IMR-90 (cell line): ENCODE data around the gene PTGR1. TPM values are rescaled to one million over a fixed set of nuclear protein-coding genes. Genes with fewer than 3 reads are reported as not detected.

Source experiments
- ATAC-seq: fragments of 200-7000 bp; cut with Tn5 transposase; 2 replicates; pipeline ENCODE4 v1.9.1; 2020; ENCODE audit warnings: low read depth, mild to moderate bottlenecking, moderate library complexity
- BruUV-seq: library from RNA; stranded (reverse); fragments of 400-500 nt; replicated peaks from 2 replicates; lab custom pipeline; 2021; lab: Mats Ljungman, UMichigan
- CTCF ChIA-PET: fragments of 300-600 bp; formaldehyde crosslinking; extraction: SDS; loops from one replicate; lab custom pipeline; 2021; ENCODE audit warnings: antibody characterized with exemption; lab: Yijun Ruan, JAX
- POLR2A ChIA-PET: fragments of 300-600 bp; sonication (Branson Sonifier 250); formaldehyde crosslinking; loops from one replicate; lab custom pipeline; 2022; ENCODE audit warnings: antibody characterized with exemption; ENCODE audit not compliant: unreplicated experiment; lab: Charles Lee
- DNase-seq: peaks from one replicate; pipeline ENCODE4 v3.0.0; 2013
- H2AFZ ChIP-seq: replicated peaks from 2 replicates; pipeline ENCODE3; 2013; ENCODE audit warnings: low read length, mild to moderate bottlenecking; ENCODE audit not compliant: poor library complexity
- H2AK5ac ChIP-seq: 2 replicates; pipeline ENCODE4 v1.6.1; 2013; ENCODE audit warnings: low read depth, low read length, inconsistent platforms
- H2AK9ac ChIP-seq: replicated peaks from 2 replicates; pipeline ENCODE3; 2013; ENCODE audit warnings: mild to moderate bottlenecking, low read depth, low read length, moderate library complexity; ENCODE audit not compliant: poor library complexity
- H2BK120ac ChIP-seq: 2 replicates; pipeline ENCODE4 v1.6.1; 2013; ENCODE audit warnings: low read depth, low read length, inconsistent platforms
- H2BK15ac ChIP-seq: 3 replicates; pipeline ENCODE4 v1.6.1; 2013; ENCODE audit warnings: low read depth, low read length, inconsistent platforms
- H2BK20ac ChIP-seq: 2 replicates; pipeline ENCODE4 v1.6.1; 2013; ENCODE audit warnings: low read depth, mild to moderate bottlenecking, inconsistent platforms, low read length, moderate library complexity
- H2BK5ac ChIP-seq: 2 replicates; pipeline ENCODE4 v1.6.1; 2013; ENCODE audit warnings: mild to moderate bottlenecking, low read depth, low read length, inconsistent platforms; ENCODE audit not compliant: poor library complexity, severe bottlenecking
- H3K14ac ChIP-seq: replicated peaks from 2 replicates; pipeline ENCODE4 v1.6.1; 2013; ENCODE audit warnings: low read depth, low read length, inconsistent platforms
- H3K18ac ChIP-seq: 2 replicates; pipeline ENCODE4 v1.6.1; 2013; ENCODE audit warnings: low read depth, low read length, control low read depth
- H3K23ac ChIP-seq: 2 replicates; pipeline ENCODE4 v1.6.1; 2013; ENCODE audit warnings: low read depth, low read length, inconsistent platforms
- H3K27ac ChIP-seq: 2 replicates; pipeline ENCODE4 v1.5.1; 2013; ENCODE audit warnings: mild to moderate bottlenecking, control low read depth, low read length; ENCODE audit not compliant: insufficient read depth
- H3K27me3 ChIP-seq: 2 replicates; pipeline ENCODE4 v1.6.1; 2013; ENCODE audit warnings: low read length; ENCODE audit not compliant: control insufficient read depth, insufficient read depth
- H3K36me3 ChIP-seq: 2 replicates; pipeline ENCODE4 v1.6.1; 2013; ENCODE audit warnings: low read length, mixed read lengths; ENCODE audit not compliant: control insufficient read depth, insufficient read depth
- H3K4ac ChIP-seq: 2 replicates; pipeline ENCODE4 v1.6.1; 2013; ENCODE audit warnings: low read depth, low read length, inconsistent platforms
- H3K4me1 ChIP-seq: 2 replicates; pipeline ENCODE4 v1.6.1; 2013; ENCODE audit warnings: low read length, mixed read lengths; ENCODE audit not compliant: control insufficient read depth, insufficient read depth
- H3K4me2 ChIP-seq: 2 replicates; pipeline ENCODE4 v1.6.1; 2013; ENCODE audit warnings: low read depth, mild to moderate bottlenecking, control low read depth, low read length, moderate library complexity
- H3K4me3 ChIP-seq: 2 replicates; pipeline ENCODE4 v1.5.1; 2013; ENCODE audit warnings: low read depth, mild to moderate bottlenecking, control low read depth, low read length, moderate library complexity; ENCODE audit not compliant: insufficient read depth
- H3K56ac ChIP-seq: 2 replicates; pipeline ENCODE4 v1.6.1; 2013; ENCODE audit warnings: low read length, inconsistent platforms; ENCODE audit not compliant: insufficient read depth; ENCODE audit errors: extremely low read depth
- H3K79me1 ChIP-seq, 2 experiments: 2 replicates each; pipeline ENCODE4 v1.6.1; 2013; ENCODE audit warnings: low read length in 2 of 2, inconsistent platforms in 1 of 2, low read depth in 1 of 2
- H3K9ac ChIP-seq: 2 replicates; pipeline ENCODE4 v1.6.1; 2013; ENCODE audit warnings: low read depth, low read length, control low read depth
- H3K9me1 ChIP-seq: 2 replicates; pipeline ENCODE4 v1.6.1; 2013; ENCODE audit warnings: low read length, inconsistent platforms; ENCODE audit not compliant: insufficient read depth
- H3K9me3 ChIP-seq: 2 replicates; pipeline ENCODE4 v1.6.1; 2013; ENCODE audit warnings: low read length; ENCODE audit not compliant: control insufficient read depth, insufficient read depth
- H4K20me1 ChIP-seq: 2 replicates; pipeline ENCODE4 v1.6.1; 2013; ENCODE audit warnings: low read length, inconsistent platforms; ENCODE audit not compliant: insufficient read depth
- H4K5ac ChIP-seq: 2 replicates; pipeline ENCODE4 v1.6.1; 2013; ENCODE audit warnings: mild to moderate bottlenecking, low read depth, low read length, control low read depth
- H4K8ac ChIP-seq, 2 experiments: 2 replicates each; pipeline ENCODE4 v1.6.1; 2013; ENCODE audit warnings: low read depth in 2 of 2, low read length in 2 of 2, control low read depth in 1 of 2, inconsistent platforms in 1 of 2
- H4K91ac ChIP-seq: 2 replicates; pipeline ENCODE4 v1.6.1; 2013; ENCODE audit warnings: low read depth, low read length, inconsistent platforms; ENCODE audit not compliant: insufficient read depth
- CEBPB ChIP-seq: IDR thresholded peaks from 2 replicates; pipeline ENCODE4 v1.6.1; 2012; ENCODE audit warnings: low read depth, low read length, improper control_type of control experiment
- CHD1 ChIP-seq: IDR thresholded peaks from 2 replicates; pipeline ENCODE4 v1.6.1; 2012; ENCODE audit warnings: low read depth, low read length, improper control_type of control experiment
- MXI1 ChIP-seq: IDR thresholded peaks from 2 replicates; pipeline ENCODE4 v1.6.1; 2012; ENCODE audit warnings: low read depth, mild to moderate bottlenecking, low read length, moderate library complexity, borderline replicate concordance
- NFE2L2 ChIP-seq: fragments of 150-350 bp; IDR thresholded peaks from 2 replicates; pipeline ENCODE4 v1.6.1; 2016; ENCODE audit warnings: low read depth, mild to moderate bottlenecking, low read length
- RAD21 ChIP-seq: IDR thresholded peaks from 2 replicates; pipeline ENCODE4 v1.6.1; 2012; ENCODE audit warnings: low read length, improper control_type of control experiment
- RFX5 ChIP-seq: IDR thresholded peaks from 2 replicates; pipeline ENCODE4 v1.8.0; 2012; ENCODE audit warnings: low read depth, mild to moderate bottlenecking, low read length, moderate library complexity
- SMC3 ChIP-seq: fragments of 150-350 bp; IDR thresholded peaks from 2 replicates; pipeline ENCODE4 v1.6.1; 2016; ENCODE audit warnings: low read depth, mild to moderate bottlenecking, antibody characterized with exemption, low read length, moderate library complexity
- WGBS, 2 experiments: methylation state at CpG; one replicate each; pipeline versions ENCODE4 v1.1.5 to v1.1.7; 2013; ENCODE audit warnings: missing lambda C conversion rate in 2 of 2; ENCODE audit not compliant: insufficient read length in 1 of 2; ENCODE audit errors: extremely low coverage in 2 of 2; 5-methylcytosine and 5-hydroxymethylcytosine counted together
- dilution Hi-C: fragments of 300-500 bp; cut with HindIII; formaldehyde crosslinking; loops from one replicate; pipeline ENCODE4 v1.14.3; 2018; ENCODE audit warnings: low sequenced_read_pairs; ENCODE audit not compliant: unreplicated experiment
- in situ Hi-C: fragments of 300-500 bp; cut with MboI; formaldehyde crosslinking; loops from 3 replicates; pipeline ENCODE4 v1.14.3; 2019; ENCODE audit warnings: low sequenced_read_pairs, inconsistent platforms, mixed read lengths
- intact Hi-C: fragments of 100-400 bp; cut with micrococcal nuclease; formaldehyde crosslinking; loops from 2 replicates; pipeline ENCODE4 v1.10.0; 2022
- polyA plus RNA-seq, 3 experiments: library from polyadenylated mRNA; depleted of rRNA; stranded (reverse); fragments of >200 nt; gene quantifications; 2 replicates each; pipeline ENCODE4 v1.2.3, GENCODE V29; 2012; ENCODE audit warnings: low replicate concordance in 1 of 3
- total RNA-seq: library from RNA; depleted of rRNA; stranded (reverse); fragments of >200 nt; gene quantifications from 2 replicates; pipeline ENCODE4 v1.2.3, GENCODE V29; 2012
- TF ChIP-seq, protein P1 (sequence below): fragments of 150-350 bp; IDR thresholded peaks from 2 replicates; pipeline ENCODE4 v1.6.1; 2017; ENCODE audit warnings: mild to moderate bottlenecking, antibody characterized with exemption, low read length, low read depth
- TF ChIP-seq, protein P2 (sequence below): conservative IDR thresholded peaks from 2 replicates; pipeline ENCODE4 v1.5.1; 2012; ENCODE audit warnings: mild to moderate bottlenecking, low read depth, low read length, improper control_type of control experiment

The PTGR1 gene
- total and polyA plus RNA-seq, 2 of the 4 experiments (the other 2 are of a cell fraction): 45.9 to 72.7 TPM

DNA sequence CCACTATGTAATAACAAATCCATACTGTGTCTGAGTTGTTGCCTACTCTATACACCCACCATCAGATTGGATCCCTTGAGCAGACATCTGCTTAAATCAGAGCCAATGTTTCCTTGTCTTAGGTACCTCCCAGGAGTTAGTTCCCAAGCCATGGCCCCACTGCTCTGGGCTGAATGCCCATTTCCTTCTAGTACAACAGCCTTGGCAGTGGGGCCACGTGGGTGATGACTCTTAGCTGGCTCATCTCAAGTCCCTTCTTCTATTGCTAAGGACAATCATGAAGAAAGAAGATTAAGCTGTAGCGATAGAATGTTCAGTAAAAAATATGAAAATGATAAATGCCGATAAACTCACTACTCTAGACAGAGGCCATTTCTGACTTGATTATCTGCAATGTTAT is 16.6 kb downstream of the PTGR1 start:
- no peak overlapping the region for H3K18ac ChIP-seq
- DNase-seq: peak; percentile 63
- in situ Hi-C loops: no loop called here

More for the DNA sequence above, 16.6 kb downstream of the PTGR1 start:
- Histone ChIP-seq H2AK9ac (peak overlapping the region; percentile 48), H3K27ac (no peak overlapping the region), H3K9me3 (no peaks in the 10 kb centered on the region), H3K14ac (no peak overlapping the region), H2BK20ac (no peak overlapping the region), H3K79me1 (peaks cover 0 to 8% of the 10 kb centered on the region in 2 experiments; a peak in 2 of 4 replicates), H3K36me3 (peaks cover 48% of the 10 kb centered on the region), H4K8ac (no peak overlapping the region), H3K23ac (no peak overlapping the region; the same call in 1 of the 2 replicates), H2AK5ac (no peak overlapping the region), H2AFZ (no peak overlapping the region), H3K4me3 (no peak overlapping the region), H4K5ac (no peak overlapping the region), H3K56ac (no peak overlapping the region), H3K9ac (no peak overlapping the region), H3K4me1 (no peaks in the 10 kb centered on the region), H4K91ac (no peak overlapping the region), H2BK120ac (no peak overlapping the region), H3K4ac (no peak overlapping the region), H4K20me1 (0 out of 2 replicates have a peak, but pooled peaks cover 2% of the 10 kb centered on the region), H2BK5ac (no peak overlapping the region), H2BK15ac (no peak overlapping the region), H3K27me3 (no peaks in the 10 kb centered on the region), H3K4me2 (no peak overlapping the region), H3K9me1 (peaks cover 12% of the 10 kb centered on the region; the same call in 1 of the 2 replicates)
- no CpG with 5 or more reads among the region's 3 CpGs for WGBS, 2 experiments
- dilution Hi-C loops: no loop called here
- BruUV-seq: no TSS peak
- intact Hi-C loops: no loop called here
- CTCF ChIA-PET: no interaction called here
- POLR2A ChIA-PET: no interaction called here
- ATAC-seq: no peak
- no peak for TF ChIP-seq NFE2L2
- TF ChIP-seq, protein P1, sequence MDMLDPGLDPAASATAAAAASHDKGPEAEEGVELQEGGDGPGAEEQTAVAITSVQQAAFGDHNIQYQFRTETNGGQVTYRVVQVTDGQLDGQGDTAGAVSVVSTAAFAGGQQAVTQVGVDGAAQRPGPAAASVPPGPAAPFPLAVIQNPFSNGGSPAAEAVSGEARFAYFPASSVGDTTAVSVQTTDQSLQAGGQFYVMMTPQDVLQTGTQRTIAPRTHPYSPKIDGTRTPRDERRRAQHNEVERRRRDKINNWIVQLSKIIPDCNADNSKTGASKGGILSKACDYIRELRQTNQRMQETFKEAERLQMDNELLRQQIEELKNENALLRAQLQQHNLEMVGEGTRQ: 0 out of 2 replicates have a peak, but pooled peaks have one; percentile 20
- TF ChIP-seq SMC3: no peak
- TF ChIP-seq RAD21: no peak
- no peak for TF ChIP-seq MXI1
- TF ChIP-seq CEBPB: no peak
- no peak for TF ChIP-seq CHD1
- TF ChIP-seq, protein P2, sequence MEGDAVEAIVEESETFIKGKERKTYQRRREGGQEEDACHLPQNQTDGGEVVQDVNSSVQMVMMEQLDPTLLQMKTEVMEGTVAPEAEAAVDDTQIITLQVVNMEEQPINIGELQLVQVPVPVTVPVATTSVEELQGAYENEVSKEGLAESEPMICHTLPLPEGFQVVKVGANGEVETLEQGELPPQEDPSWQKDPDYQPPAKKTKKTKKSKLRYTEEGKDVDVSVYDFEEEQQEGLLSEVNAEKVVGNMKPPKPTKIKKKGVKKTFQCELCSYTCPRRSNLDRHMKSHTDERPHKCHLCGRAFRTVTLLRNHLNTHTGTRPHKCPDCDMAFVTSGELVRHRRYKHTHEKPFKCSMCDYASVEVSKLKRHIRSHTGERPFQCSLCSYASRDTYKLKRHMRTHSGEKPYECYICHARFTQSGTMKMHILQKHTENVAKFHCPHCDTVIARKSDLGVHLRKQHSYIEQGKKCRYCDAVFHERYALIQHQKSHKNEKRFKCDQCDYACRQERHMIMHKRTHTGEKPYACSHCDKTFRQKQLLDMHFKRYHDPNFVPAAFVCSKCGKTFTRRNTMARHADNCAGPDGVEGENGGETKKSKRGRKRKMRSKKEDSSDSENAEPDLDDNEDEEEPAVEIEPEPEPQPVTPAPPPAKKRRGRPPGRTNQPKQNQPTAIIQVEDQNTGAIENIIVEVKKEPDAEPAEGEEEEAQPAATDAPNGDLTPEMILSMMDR: no peak
- TF ChIP-seq RFX5: no peak
